Tongue (tissue), 3 donors: ENCODE data around the gene MAPKAPK5. TPM values are rescaled to one million over a fixed set of nuclear protein-coding genes. Genes with fewer than 3 reads are reported as not detected.
A peak's percentile ranks its signal among the peaks of the same experiment; 100 is the strongest.
"Not testable (repeated sequence)": the region's sequence is repeated elsewhere in the genome, so short reads cannot be mapped to it uniquely, and the experiment has no call there.

Source experiments
- DNase-seq: peaks from one replicate; pipeline ENCODE4 v3.0.0-alpha.2; 2015
- small RNA-seq: library from RNA; depleted of rRNA; stranded (forward); fragments of <200 nt; gene quantifications from one replicate; pipeline ENCODE3, GENCODE V24; 2014; ENCODE audit warnings: low replicate concordance
- total RNA-seq: library from RNA; depleted of rRNA; stranded (reverse); fragments of >200 nt; gene quantifications from one replicate; pipeline ENCODE4 v1.2.3, GENCODE V29; 2014

The MAPKAPK5 gene
- total RNA-seq, 1 donor from 2014 or later = 38.7 TPM

DNA sequence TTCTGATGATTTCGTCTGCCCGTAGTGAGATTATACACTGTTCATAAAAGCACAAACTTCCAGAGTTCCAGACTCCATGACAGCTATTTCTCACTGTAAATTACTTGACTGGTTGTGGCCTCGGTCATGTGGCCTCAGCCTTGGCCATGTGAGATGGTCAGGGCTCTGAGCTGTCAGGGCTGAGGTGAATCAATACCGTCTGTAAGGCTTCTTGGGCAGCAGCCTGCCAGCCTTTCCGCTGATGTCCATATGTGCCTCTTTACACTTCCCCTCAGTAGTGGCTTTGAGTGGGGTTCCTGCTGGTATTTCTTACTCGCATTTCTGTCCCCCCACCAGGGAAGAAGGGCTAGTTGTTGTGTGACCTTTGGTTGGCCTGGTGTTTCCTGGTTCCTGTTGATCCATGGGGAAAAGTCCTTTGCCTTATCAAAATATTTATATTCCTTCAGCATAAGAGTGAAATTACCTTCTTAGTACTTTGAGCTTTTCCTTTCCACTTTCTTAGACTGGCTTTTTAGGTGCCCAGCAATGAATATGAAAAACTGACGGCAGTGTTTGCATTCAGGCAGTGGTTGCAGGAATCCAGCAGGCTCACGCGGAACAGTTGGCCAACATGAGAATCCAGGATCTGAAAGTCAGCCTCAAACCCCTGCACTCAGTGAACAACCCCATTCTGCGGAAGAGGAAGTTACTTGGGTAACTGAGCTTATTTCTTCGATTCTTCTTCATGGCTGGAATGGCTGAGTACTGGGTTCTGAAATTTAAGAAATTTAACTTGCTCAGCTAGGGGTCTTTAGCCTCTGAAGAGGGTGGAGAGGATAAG is 46.1 kb downstream of the MAPKAPK5 start:
- no peak for DNase-seq

DNA sequence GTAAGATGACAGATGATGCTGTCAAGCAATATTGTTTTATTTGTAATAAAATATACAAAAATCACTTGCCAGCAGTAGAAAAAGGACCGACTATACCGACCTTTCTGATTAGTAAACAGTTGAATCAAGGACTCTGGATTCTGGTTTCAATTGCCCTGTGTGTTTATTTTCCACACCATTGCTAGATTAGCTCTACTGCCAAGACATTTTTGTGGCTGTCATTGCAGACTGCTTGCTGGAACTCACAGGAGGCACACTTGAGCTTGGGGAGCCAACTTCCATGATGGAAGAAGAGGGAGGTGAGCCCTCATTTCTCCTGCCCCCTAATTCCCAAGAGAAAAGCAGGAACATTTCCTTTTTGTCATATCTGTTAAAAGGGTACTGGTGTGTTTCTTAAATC is 51.3 kb downstream of the MAPKAPK5 start:
- DNase-seq = no peak

DNA sequence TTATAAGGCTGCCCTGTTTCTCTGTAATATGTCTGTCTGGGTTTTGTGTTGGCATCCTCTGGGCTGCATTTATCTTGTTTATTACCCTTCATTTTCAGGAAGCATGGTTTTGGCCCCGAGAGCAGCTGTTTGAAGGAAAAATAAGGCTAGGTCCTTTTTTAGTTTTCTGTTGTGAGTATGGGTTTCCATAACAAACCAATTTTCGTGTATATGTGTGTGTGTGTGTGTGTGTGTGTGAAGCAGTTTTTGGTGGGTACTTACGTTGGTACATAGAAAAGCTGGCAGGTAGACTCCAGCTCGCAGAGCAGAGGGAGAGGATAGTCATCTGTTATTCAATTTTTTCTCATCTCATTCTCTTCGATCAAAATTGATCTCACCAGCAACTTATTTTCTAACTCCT is 52.5 kb downstream of the MAPKAPK5 start:
- no peak for DNase-seq

DNA sequence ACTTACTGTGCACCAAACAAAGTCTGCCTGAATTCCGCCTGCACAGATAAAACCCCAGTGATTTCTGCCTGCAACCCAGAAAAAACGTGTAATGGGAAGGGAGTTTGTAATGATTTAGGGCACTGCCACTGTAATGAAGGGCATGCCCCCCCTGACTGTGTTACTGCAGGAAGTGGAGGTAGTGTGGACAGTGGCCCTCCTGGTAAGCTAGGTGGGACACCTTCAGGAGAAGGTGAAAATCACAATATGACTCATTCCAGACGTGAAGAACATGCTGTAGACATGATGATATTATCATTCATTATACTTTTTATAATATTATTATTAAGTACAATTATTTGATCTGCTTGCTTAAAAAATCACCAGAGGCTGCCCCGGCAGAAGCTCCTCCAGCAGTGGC is 59.2 kb downstream of the MAPKAPK5 start:
- DNase-seq = no peak

DNA sequence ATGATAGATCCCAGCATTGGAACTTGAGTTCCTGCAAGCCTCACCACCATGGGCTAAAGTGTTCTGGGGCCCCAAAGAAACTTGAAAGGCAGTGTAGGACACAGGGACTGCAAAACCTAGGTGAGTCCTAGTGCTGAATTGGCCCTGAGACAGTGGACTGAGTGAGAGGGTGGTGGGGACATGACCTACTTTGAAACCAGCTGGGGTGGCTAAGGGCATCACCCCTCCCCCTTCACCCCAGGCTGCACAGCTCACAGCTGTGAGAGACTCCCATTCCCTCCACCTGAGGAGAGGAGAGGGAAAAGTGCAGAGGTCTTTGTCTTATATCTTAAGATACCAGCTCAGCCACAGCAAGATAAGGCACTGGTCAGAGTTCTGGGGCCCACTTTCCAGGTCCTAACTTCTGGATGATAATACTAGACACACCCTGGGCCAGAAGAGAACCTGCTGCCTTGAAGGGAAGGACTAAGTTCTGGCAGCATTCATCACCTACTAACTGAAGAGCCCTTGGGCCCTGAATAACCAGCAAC is 62.5 kb downstream of the MAPKAPK5 start:
- DNase-seq = no peak

DNA sequence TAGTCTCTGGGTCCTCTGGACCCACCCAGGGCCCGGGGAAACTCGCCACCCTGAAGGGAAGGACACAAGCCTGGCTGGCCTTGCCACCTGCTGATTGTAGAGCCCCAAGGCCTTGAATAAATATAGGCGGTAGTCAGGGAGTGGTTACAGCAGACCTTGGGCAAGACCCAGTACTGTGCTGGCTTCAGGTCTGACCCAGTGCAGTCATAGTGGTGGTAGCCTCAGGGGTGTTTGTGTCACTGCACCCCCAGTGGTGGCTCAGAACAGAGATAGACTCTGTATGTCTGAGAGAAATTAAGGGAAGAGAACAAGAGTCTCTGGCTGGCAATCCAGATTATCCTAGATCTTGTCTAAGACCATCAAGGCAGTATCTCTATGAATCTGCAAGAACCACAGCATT is 63.5 kb downstream of the MAPKAPK5 start:
- DNase-seq = no peak

DNA sequence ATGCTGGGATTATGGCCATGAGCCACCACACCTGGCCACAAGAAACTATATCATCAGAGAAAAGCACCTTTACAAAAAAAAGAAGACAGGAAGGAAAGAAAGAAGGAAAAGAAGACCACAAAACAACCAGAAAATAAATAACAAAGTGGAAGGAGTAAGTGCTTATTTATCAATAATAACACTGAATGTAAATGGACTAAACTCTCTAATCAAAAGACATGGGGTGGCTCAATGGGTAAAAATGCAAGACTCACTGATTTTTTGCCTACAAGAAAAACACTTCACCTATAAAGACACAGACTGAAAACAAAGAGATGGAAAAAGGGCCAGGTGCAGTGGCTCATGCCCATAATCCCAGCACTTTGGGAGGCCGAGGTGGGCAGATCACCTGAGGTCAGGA is 65.7 kb downstream of the MAPKAPK5 start:
- no peak for DNase-seq

DNA sequence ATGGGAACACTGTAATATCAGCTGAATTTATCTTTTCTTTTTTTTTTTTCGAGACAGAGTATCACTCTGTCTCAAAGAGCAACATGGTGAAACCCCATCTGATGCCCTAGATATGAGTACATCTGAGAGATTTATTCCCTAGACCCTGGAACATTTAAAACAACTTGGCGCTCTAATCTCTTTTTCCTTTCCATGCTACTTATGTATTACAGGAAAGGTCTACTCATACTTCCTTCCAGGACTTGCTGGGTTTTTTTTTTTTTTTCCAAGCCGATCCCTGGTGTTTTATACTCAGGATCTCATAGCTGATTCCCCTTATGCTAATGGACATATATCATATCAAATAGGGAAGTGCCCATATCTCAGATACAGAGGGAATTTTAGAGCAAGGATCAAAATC is 83.1 kb downstream of the MAPKAPK5 start:
- no peak for DNase-seq

DNA sequence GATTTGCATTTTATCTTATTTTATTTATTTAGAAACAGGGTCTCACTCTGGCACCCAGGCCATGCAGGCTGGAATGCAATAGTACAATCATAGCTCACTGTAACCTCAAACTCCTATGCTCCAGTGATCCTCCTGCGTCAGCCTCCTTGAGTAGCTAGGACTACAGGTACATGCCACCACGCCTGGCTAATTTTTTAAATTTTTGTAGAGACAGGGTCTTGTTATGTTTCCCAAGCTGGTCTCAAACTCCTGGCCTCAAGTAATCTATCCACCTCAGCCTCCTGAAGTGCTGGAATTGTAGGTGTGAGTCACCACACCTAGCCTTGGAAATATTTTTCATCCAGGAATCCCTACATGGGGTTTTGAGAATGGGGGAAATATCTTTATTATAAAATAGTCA is 84.6 kb downstream of the MAPKAPK5 start:
- no peak for DNase-seq

DNA sequence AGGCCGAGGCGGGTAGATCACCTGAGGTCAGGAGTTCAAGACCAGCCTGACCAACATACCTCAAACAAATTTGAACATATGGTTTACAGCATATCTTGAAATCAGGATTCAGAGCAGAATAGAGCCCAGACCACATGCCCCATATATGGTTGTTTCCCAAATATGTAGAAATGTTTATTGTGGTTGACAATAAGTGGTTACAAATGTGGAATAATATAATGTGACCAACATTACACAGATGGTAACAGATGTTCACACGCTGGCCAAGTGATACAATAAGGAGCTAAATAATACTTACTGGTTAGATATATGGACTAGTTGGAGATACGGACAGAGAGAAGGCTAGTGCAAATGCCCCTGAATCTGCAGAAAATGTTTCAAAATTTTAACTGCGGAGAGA is 85.3 kb downstream of the MAPKAPK5 start:
- no peak for DNase-seq

DNA sequence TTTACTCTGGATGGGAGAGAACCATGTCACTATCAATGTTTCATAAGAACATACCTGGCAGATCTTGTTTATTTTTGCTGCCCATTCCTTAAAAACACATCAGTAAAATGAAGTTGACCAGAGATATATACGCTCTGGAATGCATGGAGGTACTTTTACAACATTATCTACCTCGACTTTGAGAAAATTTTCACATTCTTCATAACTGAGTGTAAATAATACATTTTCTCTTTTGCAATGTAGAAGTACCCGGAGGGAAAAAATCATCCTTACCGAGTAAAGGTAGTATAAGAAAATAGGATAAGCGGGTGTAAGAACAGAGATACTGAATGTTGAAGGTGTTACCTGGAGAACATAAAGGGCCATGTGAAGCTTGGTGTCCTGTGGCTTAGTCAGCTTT is 90.2 kb downstream of the MAPKAPK5 start:
- no peak for DNase-seq

DNA sequence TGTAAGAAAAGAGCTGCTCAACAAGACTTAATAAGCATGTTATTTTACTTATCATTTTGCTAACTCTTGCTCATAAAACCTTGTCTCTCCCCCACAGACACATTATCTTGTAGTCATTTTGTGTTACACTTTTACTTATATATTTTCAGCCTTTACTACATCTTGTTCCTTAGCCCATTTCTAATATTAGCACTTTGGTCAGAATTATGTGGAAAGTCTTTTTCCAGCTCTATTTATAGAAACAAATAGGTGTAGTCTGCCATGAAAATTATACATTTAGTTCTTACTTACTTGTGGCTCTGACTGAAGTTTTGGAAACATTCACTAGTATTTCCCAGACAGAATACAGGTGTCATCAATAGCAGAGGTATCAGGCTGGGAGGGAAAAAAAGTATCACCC is 94.8 kb downstream of the MAPKAPK5 start:
- no peak for DNase-seq

DNA sequence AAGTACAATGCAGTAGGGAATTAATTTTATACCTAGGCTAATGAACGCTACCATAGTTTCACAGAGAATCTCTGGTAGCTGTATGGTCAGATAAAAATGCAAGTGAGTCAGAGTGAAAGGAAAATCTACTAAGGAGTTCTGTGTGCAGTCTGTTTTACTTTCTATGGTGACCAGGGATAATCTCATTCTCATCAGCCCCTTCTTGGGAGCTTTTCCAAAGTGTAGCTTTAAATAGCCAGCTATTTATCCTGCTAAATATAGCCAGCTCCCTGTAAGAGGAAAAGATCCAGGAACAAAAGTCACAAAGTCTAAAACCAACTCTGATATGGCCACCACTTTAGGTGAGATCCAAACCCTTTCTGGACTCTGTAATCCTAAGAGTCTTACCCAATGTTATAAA is 95.4 kb downstream of the MAPKAPK5 start:
- peak; percentile 38 for DNase-seq

DNA sequence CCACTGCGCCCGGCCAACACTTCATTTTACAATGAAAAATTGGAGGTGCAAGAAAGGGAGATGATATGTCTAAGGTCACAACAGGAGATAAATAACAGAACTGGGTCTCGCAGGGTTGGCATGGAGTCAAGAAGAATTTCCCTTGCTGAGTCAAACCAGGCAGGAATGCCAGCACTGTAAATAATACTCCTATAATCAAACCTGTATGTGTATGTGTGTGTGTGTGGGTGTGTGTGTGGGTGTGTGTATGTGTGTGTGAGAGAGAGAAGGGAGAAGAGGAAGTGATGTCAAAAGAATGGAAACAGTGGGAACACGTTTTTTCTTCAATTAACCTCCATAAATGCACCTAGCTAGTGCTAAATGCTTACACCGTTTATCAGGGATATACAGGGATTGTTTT is 100.5 kb downstream of the MAPKAPK5 start:
- no peak for DNase-seq

DNA sequence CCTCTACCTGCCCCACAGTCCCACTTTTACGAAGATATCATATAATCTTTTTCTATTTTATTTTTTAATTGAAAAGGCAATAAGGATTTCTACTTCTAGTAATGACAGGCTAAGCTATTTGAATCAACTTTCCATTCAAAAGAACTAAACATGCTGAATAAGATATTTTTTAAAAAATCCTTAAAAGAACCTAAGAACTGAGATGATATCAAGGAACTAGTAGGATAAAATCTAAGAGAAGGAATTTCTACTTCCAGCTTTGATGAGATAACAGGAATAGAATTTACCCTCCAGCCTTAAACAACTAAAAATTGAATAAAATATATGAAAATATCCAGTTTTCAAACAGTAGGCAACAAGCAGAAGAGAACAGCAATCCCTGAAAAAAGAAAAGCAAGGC is 101.9 kb downstream of the MAPKAPK5 start:
- DNase-seq = no peak

DNA sequence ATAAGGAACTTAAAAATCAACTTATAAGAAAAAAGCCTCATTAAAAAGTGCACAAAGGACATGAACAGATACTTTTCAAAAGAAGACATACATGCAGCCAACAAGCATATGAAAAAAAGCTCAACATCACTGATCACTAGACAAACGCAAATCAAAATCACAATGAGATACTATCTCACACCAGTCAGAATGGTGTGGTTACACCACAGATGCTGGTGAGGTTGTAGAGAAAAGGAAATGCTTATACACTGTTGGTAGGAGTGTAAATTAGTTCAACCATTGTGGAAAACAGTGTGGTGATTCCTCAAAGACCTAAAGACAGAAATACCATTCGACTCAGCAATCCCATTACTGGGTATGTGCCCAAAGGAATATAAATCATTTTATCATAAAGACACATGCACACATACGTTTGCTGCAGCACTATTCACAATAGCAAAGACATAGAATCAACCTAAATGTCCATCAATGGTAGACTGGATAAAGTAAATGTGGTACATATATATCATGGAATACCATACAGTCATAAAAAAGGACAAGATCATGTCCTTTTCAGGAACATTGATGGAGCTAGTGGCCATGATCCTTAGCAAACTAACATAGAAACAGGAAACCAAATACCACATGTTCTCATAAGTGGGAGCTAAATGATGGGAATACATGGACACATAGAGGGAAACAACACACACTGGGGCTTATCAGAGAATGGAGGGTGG is 109.1 kb downstream of the MAPKAPK5 start:
- DNase-seq = not testable (repeated sequence)

Small RNAs within 50 kb of the gene (small RNA-seq; reads per million reads assigned to genes)
- 0.15 reads per million for gene MIR6761

Other genes with a start within 250 kb of the MAPKAPK5 start
- gene ATXN2, start 242.9 kb upstream of the MAPKAPK5 start, total RNA-seq = 51.4 TPM
- 20.5 TPM for gene BRAP, start 156.3 kb upstream of the MAPKAPK5 start, total RNA-seq
- 21.2 TPM for gene ACAD10, start 156.2 kb upstream of the MAPKAPK5 start, total RNA-seq
- 23.9 TPM for gene ALDH2, start 75.3 kb upstream of the MAPKAPK5 start, total RNA-seq
- gene TMEM116, start 170.9 kb downstream of the MAPKAPK5 start, total RNA-seq = 14.7 TPM
- gene ERP29, start 171.2 kb downstream of the MAPKAPK5 start, total RNA-seq = 35.4 TPM